HG02973 (cell line): Measurements from ENCODE around the gene CPNE7.

ENCODE experiments used
- ATAC-seq: cut with Tn5 transposase; IDR thresholded peaks from one replicate; pipeline ENCODE4 v1.9.1; 2021; ENCODE audit warnings: moderate library complexity; ENCODE audit not compliant: unreplicated experiment

CPNE7 gene

GRCh38 chr16:89575247-89576152, at the start of gene CPNE7:
TSS of gene CPNE7 (plus strand) at chr16:89575758. CDS start at chr16:89575898, 140 bp downstream.
- ATAC-seq = no peak

- no peak for ATAC-seq
These were observed 46.5 kb upstream of the CPNE7 start for GRCh38 chr16:89529097-89529496.

DNA sequence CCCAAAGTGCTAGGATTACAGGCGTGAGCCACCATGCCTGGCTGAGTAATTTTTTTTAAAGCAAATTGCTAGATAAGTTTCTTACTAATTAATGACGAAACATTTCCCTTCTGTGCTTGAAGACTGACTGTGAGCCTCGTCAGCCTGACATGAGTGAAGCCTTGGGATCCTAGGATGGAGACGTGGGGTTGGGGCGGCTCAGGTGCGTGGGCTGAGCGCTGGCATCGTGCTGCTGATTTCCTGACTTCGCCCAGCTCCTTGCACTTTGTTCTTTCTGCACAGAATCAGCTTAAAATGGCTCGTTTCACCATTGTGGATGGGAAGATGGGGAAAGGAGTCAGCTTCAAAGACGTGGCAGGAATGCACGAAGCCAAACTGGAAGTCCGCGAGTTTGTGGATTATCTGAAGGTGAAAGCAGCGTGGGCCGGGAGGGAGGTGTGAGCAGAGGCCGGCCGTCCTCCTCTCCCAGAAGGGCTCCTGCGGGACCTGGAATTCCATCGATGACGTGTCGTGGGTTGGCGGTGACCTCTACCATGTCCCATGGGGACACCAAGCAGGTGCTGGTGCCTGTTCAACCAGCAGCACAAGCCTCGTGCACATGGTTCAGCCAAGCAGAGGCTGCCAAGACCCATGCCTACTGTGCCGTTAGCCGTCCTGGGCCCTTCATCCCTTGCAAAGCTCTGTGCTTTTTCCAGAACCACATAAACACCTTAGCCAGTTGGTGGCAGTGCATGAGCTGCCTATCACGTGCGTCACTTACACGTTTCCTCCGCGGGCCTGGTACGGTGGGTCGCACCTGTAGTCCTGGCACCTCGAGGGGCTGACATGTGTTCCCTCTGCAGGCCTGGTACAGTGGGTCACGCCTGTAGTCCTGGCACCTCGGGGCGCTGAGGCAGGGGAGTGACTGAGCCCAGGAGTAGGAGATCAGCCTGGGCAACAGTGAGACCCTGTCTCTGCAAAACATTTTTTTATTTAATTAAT, 44.9 kb upstream of the CPNE7 start:
- no peak for ATAC-seq

DNA sequence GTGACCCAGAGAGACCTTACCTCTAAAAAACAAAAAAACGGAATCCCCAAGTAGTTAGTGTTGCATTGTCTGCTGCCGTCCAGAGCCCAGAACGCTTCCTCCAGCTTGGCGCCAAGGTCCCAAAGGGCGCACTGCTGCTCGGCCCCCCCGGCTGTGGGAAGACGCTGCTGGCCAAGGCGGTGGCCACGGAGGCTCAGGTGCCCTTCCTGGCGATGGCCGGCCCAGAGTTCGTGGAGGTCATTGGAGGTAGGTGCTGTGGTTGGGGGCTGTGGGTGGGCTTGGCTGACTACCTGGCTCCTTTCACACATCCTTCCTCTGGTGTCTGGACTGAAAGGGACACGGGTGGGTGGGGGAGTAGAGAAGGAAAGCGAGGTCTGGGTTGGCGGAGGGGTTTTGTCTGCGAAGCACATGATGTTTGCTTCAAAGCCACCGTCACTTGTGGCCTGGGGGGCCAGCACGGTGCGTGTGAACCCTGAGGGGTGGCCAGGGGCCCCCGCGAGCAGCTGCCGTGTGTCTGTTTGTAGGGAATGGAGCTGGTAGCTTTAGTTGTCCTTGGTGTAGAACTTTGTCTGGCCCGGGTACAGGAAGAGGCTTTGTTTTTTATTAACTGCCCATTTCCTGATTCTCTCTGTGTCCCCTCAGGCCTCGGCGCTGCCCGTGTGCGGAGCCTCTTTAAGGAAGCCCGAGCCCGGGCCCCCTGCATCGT, 43.6 kb upstream of the CPNE7 start:
- ATAC-seq = no peak

DNA sequence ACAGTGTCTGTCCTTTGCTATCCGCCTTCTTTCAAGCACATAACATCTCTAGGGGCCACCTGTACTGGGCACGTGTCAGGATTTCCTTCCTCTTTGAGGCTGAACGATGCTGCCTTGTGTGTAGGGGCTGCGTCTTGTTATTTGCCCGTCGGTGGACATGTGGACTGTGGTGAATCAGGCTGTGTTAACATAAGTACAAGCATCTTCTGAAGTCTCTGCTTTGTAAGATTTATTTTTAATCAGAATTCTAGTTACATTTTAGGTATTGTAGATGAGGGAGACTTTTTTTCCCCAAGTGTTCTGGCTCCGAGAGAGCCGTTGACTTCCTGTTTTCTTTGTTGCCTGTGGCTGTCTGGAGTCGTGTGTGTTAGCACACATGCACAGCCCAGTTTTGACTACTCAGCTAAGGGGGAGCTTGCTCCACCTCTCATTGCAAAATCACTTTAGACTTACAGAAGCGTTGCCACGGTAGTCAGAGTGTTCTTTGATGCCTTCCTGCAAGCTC, 41.3 kb upstream of the CPNE7 start:
- no peak for ATAC-seq

- ATAC-seq = no peak
These were observed 39.2 kb upstream of the CPNE7 start for GRCh38 chr16:89536371-89536770.

DNA sequence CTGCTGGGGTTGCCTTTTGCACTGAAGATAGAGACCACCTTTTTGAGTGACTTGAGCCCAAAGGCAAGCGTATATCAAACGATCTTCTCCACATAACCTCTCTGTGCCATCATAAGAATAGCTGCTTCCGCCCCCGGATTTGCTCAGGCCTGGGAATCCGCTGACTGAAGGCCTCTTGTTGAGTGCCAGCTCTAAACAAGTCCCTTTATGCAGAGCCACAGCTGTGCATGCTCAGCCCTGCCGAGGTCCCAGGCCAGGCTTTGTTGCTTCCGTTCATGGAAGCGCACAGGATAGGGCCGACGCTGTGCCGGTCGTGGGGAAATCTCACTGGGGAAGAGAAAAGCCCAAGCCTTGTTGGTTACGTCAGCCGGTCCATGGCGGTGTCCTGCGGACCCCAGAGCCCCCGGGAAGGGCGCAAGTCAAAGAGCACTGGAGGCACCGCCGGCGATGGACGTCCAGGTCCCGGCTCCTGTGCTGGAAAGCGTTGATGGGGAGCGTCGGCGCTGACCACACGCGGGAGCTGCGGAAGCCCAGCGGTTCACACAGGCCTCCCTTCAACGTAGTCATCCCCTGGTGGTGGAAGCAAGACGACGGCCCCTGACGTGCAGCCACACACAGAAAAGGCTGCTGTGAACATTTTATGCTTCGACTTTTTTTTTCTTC, 38.5 kb upstream of the CPNE7 start:
- ATAC-seq = no peak

- ATAC-seq = no peak
These were observed 38.0 kb upstream of the CPNE7 start for GRCh38 chr16:89537549-89537925.

- ATAC-seq = no peak
These were observed 37.3 kb upstream of the CPNE7 start for GRCh38 chr16:89538286-89538685.

- ATAC-seq = no peak
These were observed 35.0 kb upstream of the CPNE7 start for GRCh38 chr16:89540557-89540956.

- ATAC-seq = no peak
These were observed 33.8 kb upstream of the CPNE7 start for GRCh38 chr16:89541792-89542191.

DNA sequence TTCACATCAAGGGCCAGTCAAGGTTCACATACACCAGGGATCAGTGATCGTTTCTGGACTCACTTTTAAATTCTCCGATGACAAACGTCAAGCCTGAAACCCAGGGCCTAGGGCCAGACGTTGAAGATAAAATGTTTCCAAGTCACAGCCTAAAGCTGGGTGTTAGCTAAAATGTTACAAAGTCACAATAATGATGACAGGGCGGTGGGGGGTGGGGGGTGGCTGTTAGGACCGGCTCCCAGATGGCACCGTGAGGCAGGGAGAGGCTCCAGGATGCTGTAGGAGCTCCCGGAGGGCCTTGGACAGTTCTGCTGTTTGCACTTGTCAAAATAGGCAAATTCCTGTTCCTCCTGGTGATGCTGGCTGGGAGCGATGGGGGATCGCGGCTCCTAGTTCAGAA, 31.4 kb upstream of the CPNE7 start:
- ATAC-seq = no peak

- ATAC-seq = no peak
These were observed 30.9 kb upstream of the CPNE7 start for GRCh38 chr16:89544713-89545043.

GRCh38 chr16:89545044-89545830, 30.3 kb upstream of the CPNE7 start:
- ATAC-seq = no peak

DNA sequence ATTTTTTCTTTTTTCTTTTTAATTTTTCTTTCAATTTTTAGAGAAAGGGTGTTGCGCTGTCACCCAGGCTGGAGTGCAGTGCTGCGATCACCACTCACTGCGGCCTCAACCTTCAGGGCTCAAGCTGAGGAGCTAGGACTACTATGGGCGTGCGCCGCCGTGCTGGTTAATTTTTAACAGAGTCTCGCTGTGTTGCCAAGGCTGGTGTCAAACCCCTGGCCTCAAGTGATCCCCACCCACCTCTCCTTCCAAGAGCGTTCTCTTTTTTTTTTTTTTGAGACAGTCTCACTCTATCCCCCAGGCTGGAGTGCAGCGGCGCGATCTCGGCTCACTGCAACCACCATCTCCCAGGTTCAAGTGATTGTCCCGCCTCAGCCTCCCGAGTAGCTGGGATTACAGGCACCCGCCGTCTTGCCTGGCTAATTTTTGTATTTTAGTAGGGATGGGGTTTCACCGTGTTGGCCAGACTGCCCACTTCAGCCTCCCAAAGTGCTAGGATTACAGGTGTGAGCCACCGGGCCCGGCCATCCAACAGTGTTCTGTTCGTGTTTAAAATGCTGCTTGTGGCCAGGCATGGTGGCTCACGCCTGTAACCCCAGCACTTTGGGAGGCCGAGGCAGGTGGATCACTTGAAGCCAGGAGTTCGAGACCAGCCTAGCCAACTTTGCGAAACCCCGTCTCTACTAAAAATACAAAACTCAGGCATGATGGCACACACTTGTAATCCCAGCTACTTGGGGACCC, 29.6 kb upstream of the CPNE7 start:
- no peak for ATAC-seq

- no peak for ATAC-seq
These were observed 28.8 kb upstream of the CPNE7 start for GRCh38 chr16:89546781-89547180.

- no peak for ATAC-seq
These were observed 28.3 kb upstream of the CPNE7 start for GRCh38 chr16:89547291-89547690.

GRCh38 chr16:89547860-89548259, 27.7 kb upstream of the CPNE7 start:
- no peak for ATAC-seq
